GM19099 (cell line): ENCODE data around the gene METTL5.

Source experiments
- POLR2A ChIP-seq: IDR thresholded peaks from 3 replicates; pipeline ENCODE4 v1.6.1; 2011; ENCODE audit warnings: low read depth; ENCODE audit not compliant: insufficient read length; ENCODE audit errors: extremely low read depth

Gene METTL5

DNA sequence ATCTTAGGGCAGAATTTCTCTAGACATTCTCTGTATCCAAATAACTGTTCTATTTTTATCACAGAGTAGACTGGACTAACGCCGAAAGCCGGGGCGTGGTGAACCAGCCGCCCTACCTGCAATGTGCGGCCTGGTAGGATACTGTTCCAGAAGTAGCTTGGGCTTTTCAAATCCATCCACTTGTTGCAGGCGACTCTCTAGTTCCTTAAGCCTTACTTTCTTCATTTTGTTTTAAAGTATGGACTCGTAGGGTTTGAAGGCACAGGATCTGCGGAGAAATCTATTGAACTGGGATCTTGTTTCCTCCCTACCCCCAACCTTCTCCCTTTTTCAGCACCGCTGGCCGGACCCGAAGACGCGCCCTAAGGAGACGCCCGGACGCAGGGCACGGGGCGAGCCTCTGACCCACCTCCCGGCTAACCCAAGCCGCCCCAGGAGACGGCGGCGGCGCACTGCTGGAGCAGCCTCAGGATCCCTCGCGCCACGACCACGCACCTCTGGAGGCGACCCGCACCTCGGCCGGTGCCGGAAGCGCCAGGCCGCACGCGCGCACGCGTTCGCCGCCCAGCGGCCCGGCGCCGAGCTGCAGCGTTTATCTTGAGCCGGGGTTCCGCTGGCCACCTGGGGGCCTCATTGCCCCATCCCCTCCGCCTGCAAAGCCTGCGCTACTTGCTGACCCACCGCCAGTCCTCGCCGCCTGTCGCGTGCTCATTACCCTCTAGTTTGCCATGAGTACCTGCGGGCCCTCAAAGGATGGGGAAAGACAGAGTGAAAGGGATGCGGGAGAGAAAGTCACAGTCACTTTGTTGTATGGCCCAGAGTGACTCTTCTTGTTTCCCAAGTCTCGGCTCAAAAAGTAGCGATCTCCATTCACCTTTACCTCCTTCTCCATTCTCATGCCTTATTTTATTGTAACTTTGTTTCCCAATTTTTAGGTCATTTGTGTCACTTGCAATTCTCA, at the start of gene METTL5:
Gene METTL5, minus strand, starts transcription at position 533 of the 961 bp plus-strand sequence. Its CDS starts 308 bp downstream, at position 225.
- peak; percentile 93 for TF ChIP-seq POLR2A

- no peak for TF ChIP-seq POLR2A
Measured at GRCh38 chr2:169871994-169872393, 47.3 kb upstream of the METTL5 start.

DNA sequence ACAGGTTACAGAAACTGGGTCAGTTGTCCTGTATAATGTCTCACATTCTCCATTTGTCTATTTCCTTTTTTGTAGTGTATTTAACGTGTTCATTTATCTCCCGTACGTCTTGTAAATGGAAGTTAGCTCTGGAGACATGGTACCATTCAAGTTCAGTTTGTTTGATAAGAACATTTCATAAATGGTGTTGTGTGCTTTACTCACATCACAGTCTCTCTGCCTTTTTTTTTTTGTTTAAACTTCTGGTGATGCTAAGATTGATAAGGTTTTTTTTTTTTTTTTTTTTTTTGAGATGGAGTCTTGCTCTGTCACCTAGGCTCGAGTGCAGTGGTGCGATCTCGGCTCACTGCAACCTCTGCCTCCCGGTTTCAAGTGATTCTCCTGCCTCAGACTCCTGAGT, 44.2 kb upstream of the METTL5 start:
- no peak for TF ChIP-seq POLR2A

GRCh38 chr2:169867579-169867978, 42.9 kb upstream of the METTL5 start:
- no peak for TF ChIP-seq POLR2A

GRCh38 chr2:169865492-169865891, 40.8 kb upstream of the METTL5 start:
- TF ChIP-seq POLR2A = no peak

- TF ChIP-seq POLR2A = no peak
Measured at GRCh38 chr2:169862816-169863215, 38.1 kb upstream of the METTL5 start.

DNA sequence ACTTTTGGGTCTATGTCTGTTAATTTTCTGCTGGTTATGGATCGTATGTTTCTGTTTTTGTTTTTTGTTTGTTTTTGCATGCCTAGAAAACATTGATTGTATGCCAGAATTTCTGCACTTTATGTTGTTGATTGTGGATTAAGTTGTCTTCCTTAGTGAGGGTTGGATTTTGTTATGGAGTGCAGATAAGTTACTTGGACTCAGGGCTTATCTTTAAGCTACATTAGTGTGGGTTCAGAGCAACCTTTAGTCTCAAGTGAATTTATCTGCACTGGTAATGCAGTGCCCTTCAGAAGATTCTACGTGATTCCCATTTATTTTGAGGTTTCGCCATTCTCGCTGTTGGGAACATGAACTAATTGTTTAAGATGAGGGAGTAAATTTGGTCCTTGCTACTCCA, 35.4 kb upstream of the METTL5 start:
- no peak for TF ChIP-seq POLR2A

GRCh38 chr2:169859423-169859822, 34.7 kb upstream of the METTL5 start:
- no peak for TF ChIP-seq POLR2A

DNA sequence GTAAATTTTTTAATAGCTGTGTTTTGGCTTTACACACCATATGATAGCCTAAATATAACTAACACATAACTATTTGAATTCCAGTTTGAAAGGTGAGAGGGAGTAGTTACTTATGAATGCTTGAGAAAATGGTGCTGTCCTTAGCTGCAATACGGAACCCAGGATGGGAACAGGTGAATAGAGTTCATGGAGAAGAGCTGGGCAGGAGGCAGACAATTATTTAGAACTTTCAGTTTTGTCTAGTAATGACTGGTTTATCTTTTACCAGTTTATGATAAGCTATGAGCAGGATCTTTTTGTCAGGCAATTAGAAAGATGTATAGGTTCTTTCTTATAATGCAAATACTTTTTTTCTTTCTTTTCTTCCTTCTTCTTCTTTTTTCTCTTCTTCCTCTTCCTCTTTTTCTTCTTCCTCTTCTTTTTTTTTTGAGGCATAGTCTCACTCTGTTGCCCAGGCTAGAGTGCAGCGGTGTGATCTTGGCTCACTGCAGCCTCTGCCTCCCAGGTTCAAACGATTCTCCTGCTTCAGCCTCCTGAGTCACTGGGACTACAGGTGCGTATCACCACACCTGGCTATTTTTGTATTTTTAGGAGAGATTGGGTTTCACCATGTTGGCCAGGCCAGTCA, 28.4 kb upstream of the METTL5 start:
- TF ChIP-seq POLR2A = no peak

- no peak for TF ChIP-seq POLR2A
Measured at GRCh38 chr2:169849710-169850109, 25.0 kb upstream of the METTL5 start.

DNA sequence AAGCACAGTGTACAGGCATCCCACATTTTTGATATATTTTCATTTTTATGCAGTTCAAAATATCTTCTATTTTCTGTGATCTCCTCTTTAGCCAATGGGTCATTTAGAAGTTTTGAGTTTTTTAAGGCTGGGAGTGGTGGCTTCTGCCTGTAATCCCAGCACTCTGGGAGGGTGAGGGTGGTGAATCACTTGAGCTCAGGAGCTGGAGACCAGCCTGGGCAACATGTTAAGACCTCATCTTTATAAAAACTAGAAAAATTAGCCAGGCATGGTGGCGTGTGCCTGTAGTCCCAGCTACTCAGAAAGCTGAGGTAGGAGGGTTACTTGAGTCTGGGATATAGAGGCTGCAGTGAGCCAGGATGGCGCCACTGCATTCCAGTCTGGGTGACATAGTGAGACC, 20.3 kb upstream of the METTL5 start:
- no peak for TF ChIP-seq POLR2A

GRCh38 chr2:169840747-169841142, 16.0 kb upstream of the METTL5 start:
- TF ChIP-seq POLR2A = no peak

DNA sequence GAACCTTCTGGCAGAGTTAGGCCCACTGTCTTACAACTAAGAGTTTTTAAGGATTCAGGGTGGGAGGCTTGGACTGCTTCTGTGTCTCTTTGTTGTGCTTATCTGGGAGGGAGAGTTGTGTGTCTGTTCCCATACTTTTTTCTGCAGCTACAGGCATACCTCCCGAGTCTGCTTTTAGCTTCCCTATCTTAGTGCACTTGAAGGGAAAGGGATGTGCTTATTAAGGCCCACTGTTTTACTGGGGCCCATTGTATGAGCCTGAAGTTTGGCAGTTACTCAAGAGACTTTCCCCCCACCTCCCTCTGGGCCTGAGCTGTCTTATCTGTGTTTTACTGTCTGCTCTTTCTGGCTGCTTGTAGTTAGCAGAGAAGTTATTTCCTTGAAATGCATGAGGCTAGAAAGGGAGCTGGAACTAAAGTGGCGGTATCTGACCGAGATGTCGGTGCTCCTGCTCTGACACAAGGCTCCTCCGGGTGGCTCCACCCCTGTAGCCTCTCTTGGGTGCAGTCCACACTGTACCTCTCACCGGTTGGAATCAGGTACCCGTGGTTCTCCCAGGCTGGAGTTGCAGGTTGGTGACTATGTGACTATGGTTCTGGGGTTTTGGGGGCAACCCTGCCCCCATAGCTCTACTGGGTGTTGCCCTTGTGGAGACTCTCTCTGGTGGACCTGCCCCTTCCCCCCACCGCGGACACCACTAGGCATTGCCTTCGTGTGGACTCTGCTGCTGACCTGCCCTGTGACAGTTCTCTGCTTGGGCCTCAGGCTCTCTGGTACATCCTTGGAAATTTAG, 15.4 kb upstream of the METTL5 start:
- no peak for TF ChIP-seq POLR2A

DNA sequence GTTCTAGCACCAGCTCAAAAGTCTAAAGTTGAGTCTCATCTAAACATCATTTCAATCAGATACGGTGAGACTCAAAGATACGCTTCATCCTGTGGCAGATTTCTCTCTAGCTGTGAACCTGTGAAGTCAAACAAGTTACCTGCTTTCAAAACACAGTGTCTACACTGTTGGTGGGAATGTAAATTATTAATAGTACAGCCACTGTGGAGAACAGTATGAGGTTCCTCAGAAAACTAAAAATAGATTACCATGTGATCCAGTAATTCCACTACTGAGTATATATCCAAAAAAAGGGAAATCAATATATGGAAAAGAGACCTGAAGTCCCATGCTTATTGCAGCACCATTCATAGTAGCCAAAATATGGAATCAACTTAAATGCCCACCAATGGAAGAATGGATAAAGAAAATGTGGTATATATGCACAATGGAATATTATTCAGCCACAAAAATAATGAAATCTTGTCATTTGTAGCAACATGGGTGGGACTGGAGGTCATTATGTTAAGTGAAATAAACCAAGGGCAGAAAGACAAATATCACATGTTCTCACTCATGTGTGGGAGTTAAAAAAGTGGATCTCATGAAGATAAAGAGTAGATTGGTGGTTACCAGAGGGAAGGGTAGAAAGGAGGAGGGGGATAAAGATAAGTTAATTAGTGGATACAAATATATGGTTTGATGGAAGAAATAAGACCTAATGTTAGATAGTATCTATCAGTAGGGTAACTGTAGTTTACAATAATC, 14.2 kb upstream of the METTL5 start:
- no peak for TF ChIP-seq POLR2A

- no peak for TF ChIP-seq POLR2A
Measured at GRCh38 chr2:169834401-169834800, 9.7 kb upstream of the METTL5 start.
